Upper lobe of left lung (tissue), 4 donors: ENCODE results near the gene COL2A1.

ENCODE experiments used
- CTCF ChIP-seq, 6 experiments: fragments of 450-650 bp in 4 of 6; fragments of 200-600 bp in 2 of 6; sonication (generic) in 2 of 6; IDR thresholded peaks; one replicate each; pipeline ENCODE4 v1.5.1; 2016 to 2019; ENCODE audit warnings: antibody characterized with exemption in 6 of 6
- EP300 ChIP-seq, 4 donors: sonication (generic); formaldehyde crosslinking; IDR thresholded peaks; one replicate each; pipeline ENCODE4 v1.5.1; 2017; ENCODE audit warnings: antibody characterized with exemption in 4 of 4, control low read depth in 2 of 4
- POLR2A ChIP-seq, 4 donors: fragments of 450-650 bp; IDR thresholded peaks; one replicate each; pipeline ENCODE4 v1.5.1; 2016 to 2017; ENCODE audit warnings: antibody characterized with exemption in 4 of 4, mild to moderate bottlenecking in 2 of 4
- POLR2AphosphoS5 ChIP-seq, 2 donors: sonication (generic); formaldehyde crosslinking; IDR thresholded peaks; one replicate each; pipeline ENCODE4 v1.5.1; 2017; ENCODE audit warnings: antibody characterized with exemption in 2 of 2

GRCh38 chr12:48003226-48004052, 837 bp downstream of the COL2A1 start:
- TF ChIP-seq POLR2A (IDR thresholded peaks at IDR 0.05) (no peak), CTCF (IDR thresholded peaks at IDR 0.05) (no peak), POLR2AphosphoS5 (IDR thresholded peaks at IDR 0.05) (no peak), EP300 (IDR thresholded peaks at IDR 0.05) (no peak)
